Activated CD4-positive, CD25-positive, alpha-beta regulatory T cell treated with anti-CD3 and anti-CD28 coated beads, Interleukin-2, amount 50 U/mL, for 24 hours (primary cell): ENCODE data around the gene TBCC.
"Not testable (repeated sequence)": the region's sequence is repeated elsewhere in the genome, so short reads cannot be mapped to it uniquely, and the experiment has no call there.

Source experiments
- ATAC-seq, 2 donors: fragments of 150-1000 bp; cut with Tn5 transposase; one replicate each; pipeline ENCODE4 v1.10.0; 2021; ENCODE audit warnings: mild to moderate bottlenecking in 1 of 2, moderate library complexity in 1 of 2

TBCC gene

GRCh38 chr6:42771741-42772100 lies 25.8 kb upstream of the TBCC start:
- ATAC-seq = no peak

- ATAC-seq = no peak
Measured at GRCh38 chr6:42769836-42770235, 23.9 kb upstream of the TBCC start.

GRCh38 chr6:42769051-42769450 lies 23.1 kb upstream of the TBCC start:
- no peak for ATAC-seq

- ATAC-seq = no peak
Measured at GRCh38 chr6:42766163-42766670, 20.3 kb upstream of the TBCC start.

- ATAC-seq = no peak
Measured at GRCh38 chr6:42764911-42765648, 19.2 kb upstream of the TBCC start.

GRCh38 chr6:42762950-42763349 lies 17.0 kb upstream of the TBCC start:
- ATAC-seq = no peak

GRCh38 chr6:42762426-42762859 lies 16.5 kb upstream of the TBCC start:
- no peak for ATAC-seq

- ATAC-seq = no peak
Measured at GRCh38 chr6:42761287-42762067, 15.6 kb upstream of the TBCC start.

- ATAC-seq = no peak
Measured at GRCh38 chr6:42758756-42759430, 13.0 kb upstream of the TBCC start.

GRCh38 chr6:42756722-42757121 lies 10.8 kb upstream of the TBCC start:
- ATAC-seq = no peak

GRCh38 chr6:42754759-42755158 lies 8.9 kb upstream of the TBCC start:
- no peak for ATAC-seq

GRCh38 chr6:42751055-42751454 lies 5.2 kb upstream of the TBCC start:
- no peak for ATAC-seq

GRCh38 chr6:42748203-42748898 lies 2.4 kb upstream of the TBCC start:
- ATAC-seq = no peak

- ATAC-seq = peak; percentile 60 to 62
Measured at GRCh38 chr6:42746463-42747391, 824 bp upstream of the TBCC start.

- ATAC-seq = no peak
Measured at GRCh38 chr6:42745083-42745639, 742 bp downstream of the TBCC start.

- ATAC-seq = no peak
Measured at GRCh38 chr6:42744351-42744893, 1.5 kb downstream of the TBCC start.

GRCh38 chr6:42742116-42742894 lies 3.6 kb downstream of the TBCC start:
- no peak for ATAC-seq

GRCh38 chr6:42740725-42741124 lies 5.2 kb downstream of the TBCC start:
- no peak for ATAC-seq

GRCh38 chr6:42735976-42736375 lies 9.9 kb downstream of the TBCC start:
- ATAC-seq = no peak

- not testable (repeated sequence) for ATAC-seq
Measured at GRCh38 chr6:42733867-42734481, 11.9 kb downstream of the TBCC start.
